Body of pancreas (tissue), 4 donors: ENCODE data around the gene PCCA. TPM values are rescaled to one million over a fixed set of nuclear protein-coding genes. Genes with fewer than 3 reads are reported as not detected.

Experiments used
- ATAC-seq: fragments of 150-250 bp; one replicate; pipeline ENCODE4 v1.9.1; 2016
- DNase-seq, 4 donors: peaks; one replicate each; pipeline ENCODE4 v3.0.0-alpha.2; 2019
- H3K27ac ChIP-seq, 4 donors: fragments of 200-600 bp; sonication (generic); 1 replicate in 3 of 4; 2 replicates in 1 of 4; pipeline versions ENCODE4 v1.5.1 to v1.6.1; 2016 to 2019; ENCODE audit warnings: mild to moderate bottlenecking in 1 of 4, mixed read lengths in 1 of 4, moderate library complexity in 1 of 4
- H3K27me3 ChIP-seq, 2 donors: fragments of 200-600 bp; sonication (generic); one replicate each; pipeline ENCODE4 v1.6.0; 2016; ENCODE audit warnings: mild to moderate bottlenecking in 1 of 2
- H3K36me3 ChIP-seq, 2 donors: fragments of 200-600 bp; sonication (generic); replicated peaks in 1 of 2; 2 replicates each; pipeline ENCODE4 v1.5.1; 2016; ENCODE audit warnings: low read depth in 2 of 2; ENCODE audit not compliant: insufficient read depth in 1 of 2
- H3K4me1 ChIP-seq: fragments of 200-600 bp; sonication (generic); one replicate; pipeline ENCODE4 v1.6.0; 2016
- H3K4me3 ChIP-seq, 2 donors: fragments of 200-600 bp; sonication (generic); 1 replicate in 1 of 2; 2 replicates in 1 of 2; pipeline ENCODE4 v1.5.1; 2016 to 2019
- H3K9me3 ChIP-seq, 3 donors: fragments of 200-600 bp; sonication (generic); 1 replicate in 2 of 3; 2 replicates in 1 of 3; pipeline ENCODE4 v1.5.1; 2016
- CTCF ChIP-seq, 7 experiments: fragments of 450-650 bp in 4 of 7; fragments of 200-600 bp in 3 of 7; sonication (generic) in 3 of 7; IDR thresholded peaks; one replicate each; pipeline ENCODE4 v1.5.1; 2016 to 2019; ENCODE audit warnings: antibody characterized with exemption in 7 of 7
- POLR2A ChIP-seq, 3 donors: fragments of 450-650 bp; IDR thresholded peaks; one replicate each; pipeline ENCODE4 v1.6.1; 2016; ENCODE audit warnings: antibody characterized with exemption in 3 of 3, mild to moderate bottlenecking in 2 of 3
- WGBS, 2 donors: methylation state at CpG; one replicate each; pipeline ENCODE4 v1.1.5; 2017; 5-methylcytosine and 5-hydroxymethylcytosine counted together
- intact Hi-C: fragments of 100-400 bp; cut with DNase I; formaldehyde crosslinking; loops from one replicate; pipeline ENCODE4 v1.15.1; 2023
- total RNA-seq, 2 donors: library from RNA; depleted of rRNA; stranded (reverse); fragments of >200 nt; gene quantifications; one replicate each; pipeline ENCODE4 v1.1.0, GENCODE V29; 2016

The PCCA gene
- total RNA-seq, 2 donors from 2014 or later, result 45.2 to 46.2 TPM

GRCh38 chr13:100361504-100361903 lies 272.6 kb downstream of the PCCA start:
- no peaks in the 10 kb centered on the region for H3K4me1 ChIP-seq
- no peaks in the 10 kb centered on the region for H3K27me3 ChIP-seq
- H3K27ac ChIP-seq, result no peak overlapping the region
- DNase-seq, result no peak
- intact Hi-C loops, result no loop called here
- H3K4me3 ChIP-seq, result no peak overlapping the region
- no peak for ATAC-seq
- TF ChIP-seq POLR2A (IDR thresholded peaks at IDR 0.05), result no peak
- no peak for TF ChIP-seq CTCF (IDR thresholded peaks at IDR 0.05)
- WGBS, 2 donors, result 89 to 92% methylated on average over 2 of the region's 2 CpGs
- no peaks in the 10 kb centered on the region for H3K9me3 ChIP-seq
- no peaks in the 10 kb centered on the region for H3K36me3 ChIP-seq

GRCh38 chr13:100362371-100362770 lies 273.5 kb downstream of the PCCA start:
- intact Hi-C loops, result no loop called here
- TF ChIP-seq CTCF (IDR thresholded peaks at IDR 0.05), result no peak
- TF ChIP-seq POLR2A (IDR thresholded peaks at IDR 0.05), result no peak
- no peak overlapping the region for H3K27ac ChIP-seq
- WGBS, 2 donors, result 92 to 94% methylated on average over 2 of the region's 2 CpGs
- DNase-seq, result no peak
- H3K4me1 ChIP-seq, result no peaks in the 10 kb centered on the region
- no peaks in the 10 kb centered on the region for H3K9me3 ChIP-seq
- no peaks in the 10 kb centered on the region for H3K27me3 ChIP-seq
- H3K36me3 ChIP-seq, result no peaks in the 10 kb centered on the region
- H3K4me3 ChIP-seq, result no peak overlapping the region
- ATAC-seq, result no peak

- 67 to 68% methylated on average over 1 of the region's 1 CpG for WGBS, 2 donors
- H3K36me3 ChIP-seq, result no peaks in the 10 kb centered on the region
- H3K27ac ChIP-seq, result no peak overlapping the region
- no peak for TF ChIP-seq POLR2A (IDR thresholded peaks at IDR 0.05)
- no peak overlapping the region for H3K4me3 ChIP-seq
- H3K4me1 ChIP-seq, result no peaks in the 10 kb centered on the region
- no peak for ATAC-seq
- intact Hi-C loops, result no loop called here
- DNase-seq, result no peak
- no peaks in the 10 kb centered on the region for H3K9me3 ChIP-seq
- no peaks in the 10 kb centered on the region for H3K27me3 ChIP-seq
These were observed 273.9 kb downstream of the PCCA start for GRCh38 chr13:100362781-100363180.

GRCh38 chr13:100363285-100363711 lies 274.4 kb downstream of the PCCA start:
- no peak for DNase-seq
- Histone ChIP-seq H3K27ac (no peak overlapping the region), H3K36me3 (no peaks in the 10 kb centered on the region), H3K4me1 (no peaks in the 10 kb centered on the region), H3K4me3 (no peak overlapping the region), H3K27me3 (no peaks in the 10 kb centered on the region), H3K9me3 (no peaks in the 10 kb centered on the region)
- no peak for TF ChIP-seq CTCF (IDR thresholded peaks at IDR 0.05)
- no peak for TF ChIP-seq POLR2A (IDR thresholded peaks at IDR 0.05)
- 62 to 69% methylated on average over 3 of the region's 3 CpGs for WGBS, 2 donors
- ATAC-seq, result peak; percentile 35
- intact Hi-C loops, result no loop called here

- intact Hi-C loops, result no loop called here
- Histone ChIP-seq H3K36me3 (no peaks in the 10 kb centered on the region), H3K9me3 (no peaks in the 10 kb centered on the region), H3K27ac (no peak overlapping the region), H3K4me3 (no peak overlapping the region), H3K4me1 (no peaks in the 10 kb centered on the region), H3K27me3 (no peaks in the 10 kb centered on the region)
- WGBS, 2 donors, result 71 to 73% methylated on average over 2 of the region's 2 CpGs
- ATAC-seq (no peak), DNase-seq (no peak)
- TF ChIP-seq POLR2A (IDR thresholded peaks at IDR 0.05) (no peak), CTCF (IDR thresholded peaks at IDR 0.05) (no peak)
These were observed 275.0 kb downstream of the PCCA start for GRCh38 chr13:100363874-100364273.
